Fibroblast of gingiva (primary cell): ENCODE measurements around the gene C3orf52.
A peak's percentile ranks its signal among the peaks of the same experiment; 100 is the strongest.

Source experiments
- DNase-seq: peaks from one replicate; pipeline ENCODE4 v3.0.0-alpha.2; 2011; ENCODE audit warnings: low read depth

Gene C3orf52

GRCh38 chr3:112086875-112087524 is 811 bp downstream of the C3orf52 start:
- DNase-seq = no peak

- DNase-seq = no peak
Measured at GRCh38 chr3:112087746-112088145, 1.6 kb downstream of the C3orf52 start.

DNA sequence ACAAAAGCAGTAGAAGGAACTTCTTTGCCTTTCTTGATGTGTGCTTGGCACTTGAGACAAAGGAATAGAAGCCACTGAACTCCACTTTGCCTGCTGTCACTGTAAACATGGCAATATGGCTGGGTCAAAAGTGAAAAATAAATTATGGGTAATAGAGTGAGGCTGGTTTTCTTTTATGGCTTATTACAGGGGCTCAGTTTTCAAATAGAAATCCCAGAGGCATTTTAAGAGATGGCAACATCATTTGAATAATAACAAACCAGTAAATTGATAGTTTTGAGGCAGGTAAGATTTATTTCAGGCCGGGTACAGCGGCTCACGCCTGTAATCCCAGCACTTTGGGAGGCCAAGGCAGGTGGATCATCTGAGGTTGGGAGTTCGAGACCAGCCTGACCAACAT is 2.8 kb downstream of the C3orf52 start:
- no peak for DNase-seq

GRCh38 chr3:112089956-112090886 is 4.0 kb downstream of the C3orf52 start:
- DNase-seq = no peak

DNA sequence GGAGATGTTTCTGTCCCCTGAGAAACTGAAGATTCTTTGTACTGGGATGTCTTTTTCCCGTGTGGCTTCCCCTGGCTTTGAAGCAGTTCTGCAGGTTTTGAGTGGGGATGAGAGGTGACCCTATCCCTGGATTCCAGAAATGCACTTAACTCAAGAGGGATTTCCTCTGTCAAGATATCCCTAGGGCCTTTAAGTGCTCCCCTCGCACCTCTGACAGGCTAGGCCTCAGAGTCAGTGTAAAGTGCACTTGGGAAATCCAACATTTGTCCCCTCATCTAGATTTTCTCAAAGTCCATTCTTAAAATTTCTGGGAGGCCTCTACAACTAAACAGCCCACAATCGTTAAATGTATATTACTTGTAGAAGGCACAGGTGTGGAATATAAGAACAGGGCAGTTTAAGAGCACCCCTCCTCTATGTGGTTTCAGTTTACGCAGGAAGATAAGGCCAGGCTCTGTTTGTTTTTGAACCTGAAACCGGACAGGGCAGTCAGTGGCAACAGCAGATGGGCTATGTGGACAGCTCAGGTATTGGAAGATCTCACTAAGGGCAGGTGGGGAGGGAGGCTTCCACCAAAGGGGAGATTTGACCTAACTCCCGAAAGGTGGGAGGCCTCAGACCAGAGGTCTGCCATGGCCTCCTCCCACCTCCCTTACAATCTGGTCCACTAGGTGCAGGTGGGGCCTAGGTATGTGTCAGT is 4.8 kb downstream of the C3orf52 start:
- no peak for DNase-seq

GRCh38 chr3:112092496-112093179 is 6.4 kb downstream of the C3orf52 start:
- peak; percentile 15 for DNase-seq

- no peak for DNase-seq
Measured at GRCh38 chr3:112093180-112093522, 7.0 kb downstream of the C3orf52 start.

GRCh38 chr3:112095731-112096130 is 9.5 kb downstream of the C3orf52 start:
- DNase-seq = no peak

DNA sequence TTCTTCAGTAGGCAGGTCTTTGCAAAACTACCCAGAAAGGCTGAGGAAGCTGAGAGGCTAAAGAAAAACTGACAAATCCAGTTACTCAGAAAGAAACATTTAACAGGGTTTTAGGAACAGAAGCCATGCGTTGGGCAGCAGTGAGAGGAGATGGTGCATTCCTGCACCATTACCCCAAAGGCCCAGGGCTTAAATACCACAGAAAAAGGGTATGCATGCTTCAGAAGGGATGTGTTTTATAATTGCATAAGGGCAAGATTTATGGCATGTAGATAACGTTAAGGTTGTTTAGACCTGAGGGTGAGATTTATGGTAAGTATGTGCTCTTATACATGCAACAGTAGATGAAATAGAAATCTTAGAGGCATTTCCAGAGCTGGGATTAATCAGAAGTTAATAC is 10.0 kb downstream of the C3orf52 start:
- DNase-seq = no peak

- peak; percentile 93 for DNase-seq
Measured at GRCh38 chr3:112097378-112097777, 11.2 kb downstream of the C3orf52 start.

DNA sequence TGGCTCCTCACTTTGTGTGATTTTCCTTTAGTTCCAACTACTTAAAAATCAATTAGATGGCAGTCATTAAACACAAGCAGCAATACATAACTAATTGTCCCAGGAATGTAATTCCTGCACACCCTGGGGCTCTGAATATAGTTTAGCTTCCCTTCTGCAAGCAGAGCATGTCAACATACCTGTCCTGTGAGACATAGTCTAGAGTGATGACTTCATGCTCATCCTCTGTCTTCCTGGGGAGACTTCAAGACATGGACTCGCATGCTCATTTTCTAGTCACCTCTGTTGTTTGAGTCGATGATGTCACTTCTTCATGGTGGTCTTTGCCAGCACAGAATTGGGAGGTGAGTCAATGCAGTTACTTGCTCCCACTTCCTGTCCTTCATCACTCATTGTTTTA is 15.7 kb downstream of the C3orf52 start:
- DNase-seq = no peak

GRCh38 chr3:112104774-112105173 is 18.6 kb downstream of the C3orf52 start:
- no peak for DNase-seq

- no peak for DNase-seq
Measured at GRCh38 chr3:112109322-112109721, 23.1 kb downstream of the C3orf52 start.

DNA sequence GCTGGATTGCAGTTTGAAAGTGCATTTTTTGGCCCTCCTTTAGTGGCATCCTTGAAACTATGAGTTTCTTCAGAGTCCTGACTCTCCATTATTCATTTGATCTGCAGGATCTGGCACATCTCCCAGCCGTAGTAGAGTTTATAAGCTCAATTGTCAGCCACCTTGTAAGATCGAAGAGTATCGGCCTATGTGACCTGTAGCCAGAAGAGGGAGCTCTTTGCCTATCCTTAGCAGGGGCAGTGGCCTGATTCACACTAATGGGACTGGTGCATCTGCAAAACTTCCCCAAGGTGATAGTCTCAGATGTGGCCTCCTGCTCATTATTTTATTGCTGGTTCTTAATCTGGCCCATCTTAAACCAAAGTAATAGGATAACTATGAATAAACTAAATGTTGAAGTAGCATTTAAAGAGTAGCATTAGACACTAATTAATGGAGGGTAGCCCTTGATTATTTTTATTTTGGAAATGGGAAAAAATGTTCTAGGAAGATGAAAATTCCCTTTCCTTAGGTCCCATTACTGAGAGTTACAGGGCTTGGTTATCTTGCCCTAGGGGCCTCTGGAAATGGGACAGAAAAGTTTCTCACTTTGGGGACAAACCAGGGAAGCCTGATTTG is 25.7 kb downstream of the C3orf52 start:
- DNase-seq = peak; percentile 53

DNA sequence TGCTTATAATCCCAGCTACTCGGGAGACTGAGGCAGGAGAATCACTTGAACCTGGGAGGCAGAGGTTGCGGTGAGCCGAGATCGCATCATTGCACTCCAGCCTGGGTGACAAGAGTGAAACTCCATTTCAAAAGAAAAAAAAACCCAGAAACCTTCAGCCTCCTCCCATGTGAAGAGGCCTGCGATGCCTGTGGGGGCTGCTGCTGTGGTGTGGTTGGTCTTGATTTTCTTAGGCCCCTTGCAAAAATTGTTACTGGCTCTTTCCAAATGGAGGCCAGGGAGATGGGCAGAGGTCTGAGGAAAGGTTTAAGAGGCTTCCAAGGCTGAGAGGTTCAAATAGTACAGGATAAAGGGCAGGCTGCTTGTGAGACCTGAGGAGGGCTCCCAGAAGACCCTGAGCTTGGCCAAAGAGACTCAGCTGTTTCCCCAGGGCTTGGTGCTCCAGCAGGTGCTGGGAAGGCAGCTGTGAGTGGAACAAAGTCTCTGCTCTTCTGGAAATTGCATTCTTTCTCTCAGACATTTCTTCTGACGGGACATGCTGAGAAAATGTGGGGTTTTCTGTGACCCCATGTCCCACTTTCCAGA is 28.5 kb downstream of the C3orf52 start:
- DNase-seq = no peak

- DNase-seq = no peak
Measured at GRCh38 chr3:112115161-112115739, 29.1 kb downstream of the C3orf52 start.

GRCh38 chr3:112115806-112116383 is 29.7 kb downstream of the C3orf52 start:
- no peak for DNase-seq

- DNase-seq = no peak
Measured at GRCh38 chr3:112116748-112117186, 30.6 kb downstream of the C3orf52 start.

GRCh38 chr3:112117415-112117814 is 31.2 kb downstream of the C3orf52 start:
- DNase-seq = no peak

GRCh38 chr3:112117841-112118571 is 31.8 kb downstream of the C3orf52 start:
- no peak for DNase-seq
